AG09309 (cell line): ENCODE measurements around the gene EML6.
A peak's percentile ranks its signal among the peaks of the same experiment; 100 is the strongest.

Source experiments
- DNase-seq: peaks from one replicate; pipeline ENCODE4 v3.0.0-alpha.2; 2010; ENCODE audit warnings: low read depth
- H3K4me3 ChIP-seq: 2 replicates; pipeline ENCODE4 v1.5.1; 2011; ENCODE audit warnings: mild to moderate bottlenecking, low read depth, low read length, moderate library complexity; ENCODE audit not compliant: control insufficient read depth
- TF ChIP-seq, protein P1 (sequence below): IDR thresholded peaks from 2 replicates; pipeline ENCODE4 v1.5.1; 2011; ENCODE audit warnings: mild to moderate bottlenecking, low read depth, low read length, inconsistent platforms; ENCODE audit not compliant: insufficient read depth, control insufficient read depth; ENCODE audit errors: missing control alignments

The EML6 gene

DNA sequence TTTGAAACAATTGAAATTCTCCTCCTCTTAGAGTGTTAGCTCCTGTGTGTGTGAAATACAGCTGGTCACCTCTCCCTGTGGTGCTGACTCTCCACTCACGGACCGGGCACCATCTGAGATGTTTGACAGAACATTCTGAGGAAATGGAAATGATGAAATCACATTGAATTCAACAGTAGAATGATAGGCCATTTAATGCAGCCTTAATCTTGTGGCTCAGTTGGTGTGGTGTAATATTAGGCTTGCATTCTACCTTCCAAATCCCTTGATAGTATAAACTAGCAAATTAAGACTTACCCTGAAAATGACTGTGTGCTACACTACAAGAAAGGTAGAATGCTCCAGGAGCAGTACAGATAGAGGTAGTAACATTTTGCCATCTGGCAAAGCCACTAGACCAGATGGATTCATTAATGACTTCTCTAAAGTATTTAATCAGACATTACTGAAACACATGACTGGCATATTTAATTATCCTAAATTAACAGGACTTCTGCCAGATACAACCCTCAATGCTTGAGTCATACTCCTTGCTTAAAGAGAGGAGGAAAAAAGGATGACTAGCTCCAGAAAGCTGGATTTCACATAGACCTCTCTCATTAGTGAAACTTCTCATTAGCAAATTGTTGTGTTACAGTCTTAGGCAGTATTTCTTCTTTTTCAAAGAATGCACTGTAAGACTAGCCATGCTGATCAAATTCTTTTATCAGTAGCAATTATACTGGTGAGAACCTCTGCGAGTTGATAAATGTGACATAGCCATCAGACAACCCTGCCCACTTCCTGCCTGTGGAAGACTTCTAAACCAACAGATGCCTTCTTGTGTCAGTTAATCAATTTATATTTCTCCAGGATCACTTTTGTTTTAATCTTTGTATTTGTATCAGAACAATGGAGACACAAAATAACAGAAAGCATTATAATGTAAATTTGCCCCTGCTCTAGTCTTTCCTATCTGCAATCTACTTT lies 80.6 kb downstream of the EML6 start:
- TF ChIP-seq, protein P1, sequence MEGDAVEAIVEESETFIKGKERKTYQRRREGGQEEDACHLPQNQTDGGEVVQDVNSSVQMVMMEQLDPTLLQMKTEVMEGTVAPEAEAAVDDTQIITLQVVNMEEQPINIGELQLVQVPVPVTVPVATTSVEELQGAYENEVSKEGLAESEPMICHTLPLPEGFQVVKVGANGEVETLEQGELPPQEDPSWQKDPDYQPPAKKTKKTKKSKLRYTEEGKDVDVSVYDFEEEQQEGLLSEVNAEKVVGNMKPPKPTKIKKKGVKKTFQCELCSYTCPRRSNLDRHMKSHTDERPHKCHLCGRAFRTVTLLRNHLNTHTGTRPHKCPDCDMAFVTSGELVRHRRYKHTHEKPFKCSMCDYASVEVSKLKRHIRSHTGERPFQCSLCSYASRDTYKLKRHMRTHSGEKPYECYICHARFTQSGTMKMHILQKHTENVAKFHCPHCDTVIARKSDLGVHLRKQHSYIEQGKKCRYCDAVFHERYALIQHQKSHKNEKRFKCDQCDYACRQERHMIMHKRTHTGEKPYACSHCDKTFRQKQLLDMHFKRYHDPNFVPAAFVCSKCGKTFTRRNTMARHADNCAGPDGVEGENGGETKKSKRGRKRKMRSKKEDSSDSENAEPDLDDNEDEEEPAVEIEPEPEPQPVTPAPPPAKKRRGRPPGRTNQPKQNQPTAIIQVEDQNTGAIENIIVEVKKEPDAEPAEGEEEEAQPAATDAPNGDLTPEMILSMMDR, result no peak
- no peak for DNase-seq
- no peak overlapping the region for H3K4me3 ChIP-seq

- no peak overlapping the region for H3K4me3 ChIP-seq
- TF ChIP-seq, protein P1, result no peak
- DNase-seq, result no peak
Observed at GRCh38 chr2:54805255-54805654, 81.8 kb downstream of the EML6 start.

GRCh38 chr2:54806975-54807374 lies 83.5 kb downstream of the EML6 start:
- no peak overlapping the region for H3K4me3 ChIP-seq
- TF ChIP-seq, protein P1, result no peak
- DNase-seq, result no peak

DNA sequence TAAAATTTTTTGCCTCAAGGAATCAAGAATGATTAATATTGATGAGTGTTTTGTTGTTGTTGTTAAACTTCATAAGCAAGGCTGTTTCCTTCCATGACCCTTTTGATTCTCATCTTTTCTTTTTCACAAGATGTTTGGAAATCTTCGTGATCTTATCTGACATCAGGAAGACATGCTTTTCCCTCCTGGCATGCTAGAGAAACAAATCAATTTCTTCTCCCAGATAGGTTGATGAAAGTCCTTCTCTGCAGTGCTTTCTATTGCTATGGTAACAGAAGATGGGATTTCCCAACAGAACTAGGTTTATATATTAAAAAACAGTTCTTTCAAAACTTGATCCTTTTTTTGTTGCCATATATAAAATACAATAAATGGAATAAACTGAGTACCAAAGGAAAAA lies 85.2 kb downstream of the EML6 start:
- TF ChIP-seq, protein P1, result no peak
- DNase-seq, result peak; percentile 5
- no peak overlapping the region for H3K4me3 ChIP-seq

DNA sequence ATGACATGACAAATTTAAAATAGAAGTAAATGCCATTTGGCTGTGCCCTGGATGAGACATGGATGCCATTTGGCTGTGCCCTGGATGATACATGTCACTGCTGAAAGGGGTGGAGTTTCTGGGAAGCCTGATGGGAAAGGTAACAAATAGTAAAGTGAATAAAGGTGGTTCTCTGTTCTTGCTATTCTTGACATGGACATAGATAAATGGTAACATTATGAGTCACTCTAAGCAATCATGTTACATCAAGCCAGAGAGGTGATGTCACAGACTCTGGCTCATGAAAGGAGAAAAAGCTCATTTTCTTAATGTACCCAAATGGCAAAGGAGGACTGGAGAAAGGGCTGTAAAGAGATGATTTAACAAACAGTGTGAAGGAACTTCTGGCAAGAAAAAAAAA lies 86.4 kb downstream of the EML6 start:
- H3K4me3 ChIP-seq, result no peak overlapping the region
- DNase-seq, result no peak
- TF ChIP-seq, protein P1, result no peak

GRCh38 chr2:54810246-54810645 lies 86.8 kb downstream of the EML6 start:
- no peak overlapping the region for H3K4me3 ChIP-seq
- TF ChIP-seq, protein P1, result no peak
- no peak for DNase-seq
